Calu3 (cell line): ENCODE data around the gene CHRND. TPM values are rescaled to one million over a fixed set of nuclear protein-coding genes. Genes with fewer than 3 reads are reported as not detected.

ENCODE experiments used
- BruUV-seq: library from RNA; stranded (reverse); fragments of 400-500 nt; replicated peaks from 2 replicates; lab custom pipeline; 2021; lab: Mats Ljungman, UMichigan
- CTCF ChIA-PET: fragments of 300-600 bp; sonication (Branson Sonifier 250); formaldehyde crosslinking; loops from one replicate; lab custom pipeline; 2022; ENCODE audit warnings: antibody characterized with exemption; lab: Charles Lee
- DNase-seq: peaks from one replicate; pipeline ENCODE4 v3.0.0; 2022
- H3K27ac Mint-ChIP-seq: one replicate; pipeline ENCODE4 v1.8.0; 2022; ENCODE audit warnings: mixed read lengths; ENCODE audit not compliant: unreplicated experiment
- H3K27me3 Mint-ChIP-seq: one replicate; pipeline ENCODE4 v1.8.0; 2022; ENCODE audit warnings: mixed read lengths; ENCODE audit not compliant: unreplicated experiment
- H3K36me3 Mint-ChIP-seq: one replicate; pipeline ENCODE4 v1.8.0; 2022; ENCODE audit warnings: mild to moderate bottlenecking, moderate library complexity, mixed read lengths; ENCODE audit not compliant: insufficient read depth, unreplicated experiment
- H3K4me1 Mint-ChIP-seq: one replicate; pipeline ENCODE4 v1.8.0; 2022; ENCODE audit warnings: mild to moderate bottlenecking, low read depth, mixed read lengths; ENCODE audit not compliant: unreplicated experiment
- H3K4me3 Mint-ChIP-seq: one replicate; pipeline ENCODE4 v1.8.0; 2022; ENCODE audit warnings: mild to moderate bottlenecking, low read depth, moderate library complexity, mixed read lengths; ENCODE audit not compliant: unreplicated experiment
- H3K9me3 Mint-ChIP-seq: one replicate; pipeline ENCODE4 v1.8.0; 2022; ENCODE audit warnings: low read depth, mixed read lengths; ENCODE audit not compliant: unreplicated experiment
- intact Hi-C: fragments of 100-400 bp; cut with micrococcal nuclease; formaldehyde crosslinking; loops from one replicate; pipeline ENCODE4 v1.10.0; 2022; ENCODE audit not compliant: unreplicated experiment
- total RNA-seq: library from RNA; stranded (reverse); gene quantifications from 2 replicates; pipeline ENCODE4 v1.2.3, GENCODE V29; 2022
- TF ChIP-seq, protein P1 (sequence below): fragments of 200-600 bp; IDR thresholded peaks from one replicate; pipeline ENCODE4 v1.8.0; 2022; ENCODE audit warnings: antibody characterized with exemption; ENCODE audit not compliant: unreplicated experiment

Gene CHRND
- total RNA-seq, 1 experiment from 2014 or later: not detected

DNA sequence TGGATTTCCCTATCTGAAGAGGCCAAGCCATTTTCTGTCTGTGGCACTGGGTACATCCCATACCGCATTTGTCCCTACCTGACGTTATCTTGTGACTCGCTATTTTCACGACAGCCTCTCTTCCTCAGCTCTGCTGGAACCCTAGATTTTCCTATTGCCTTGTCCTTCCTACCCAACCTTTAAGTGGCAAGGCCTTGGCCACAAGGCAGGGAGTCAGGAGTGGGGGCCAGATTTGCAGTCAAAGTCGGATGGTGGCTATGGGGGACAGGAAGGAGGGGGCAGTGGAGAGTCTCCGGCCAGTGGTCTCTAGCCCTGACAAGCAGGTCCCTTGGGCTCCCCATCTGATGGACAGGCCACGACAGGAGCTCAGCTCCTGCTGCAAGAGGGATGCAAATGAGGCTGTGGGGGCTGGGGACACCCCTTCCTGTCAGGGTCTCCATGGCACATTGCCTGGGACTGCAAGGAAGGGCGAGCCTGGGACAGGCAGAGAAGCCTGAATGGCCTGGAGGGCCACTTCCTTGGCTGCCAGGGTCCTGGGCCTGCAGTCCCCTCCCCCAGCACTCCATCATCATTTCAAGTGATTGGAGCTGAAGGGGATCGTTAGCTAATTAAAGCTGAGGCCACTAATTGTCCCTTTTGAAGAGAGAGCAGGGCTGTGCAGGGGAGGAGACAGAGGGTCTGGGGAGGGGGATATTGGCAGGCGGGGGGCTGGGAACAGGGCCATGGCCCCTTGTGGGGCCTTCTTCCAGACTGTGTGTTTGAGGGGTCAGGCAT, 32.1 kb upstream of the CHRND start:
- Mint-ChIP-seq H3K9me3 (no peaks in the 10 kb centered on the region), H3K36me3 (no peaks in the 10 kb centered on the region), H3K27me3 (peaks cover 76% of the 10 kb centered on the region), H3K4me3 (no peak overlapping the region), H3K4me1 (no peaks in the 10 kb centered on the region), H3K27ac (no peak overlapping the region)
- CTCF ChIA-PET: no interaction called here
- no TSS peak for BruUV-seq
- no peak for DNase-seq
- intact Hi-C loops: no loop called here
- TF ChIP-seq, protein P1, sequence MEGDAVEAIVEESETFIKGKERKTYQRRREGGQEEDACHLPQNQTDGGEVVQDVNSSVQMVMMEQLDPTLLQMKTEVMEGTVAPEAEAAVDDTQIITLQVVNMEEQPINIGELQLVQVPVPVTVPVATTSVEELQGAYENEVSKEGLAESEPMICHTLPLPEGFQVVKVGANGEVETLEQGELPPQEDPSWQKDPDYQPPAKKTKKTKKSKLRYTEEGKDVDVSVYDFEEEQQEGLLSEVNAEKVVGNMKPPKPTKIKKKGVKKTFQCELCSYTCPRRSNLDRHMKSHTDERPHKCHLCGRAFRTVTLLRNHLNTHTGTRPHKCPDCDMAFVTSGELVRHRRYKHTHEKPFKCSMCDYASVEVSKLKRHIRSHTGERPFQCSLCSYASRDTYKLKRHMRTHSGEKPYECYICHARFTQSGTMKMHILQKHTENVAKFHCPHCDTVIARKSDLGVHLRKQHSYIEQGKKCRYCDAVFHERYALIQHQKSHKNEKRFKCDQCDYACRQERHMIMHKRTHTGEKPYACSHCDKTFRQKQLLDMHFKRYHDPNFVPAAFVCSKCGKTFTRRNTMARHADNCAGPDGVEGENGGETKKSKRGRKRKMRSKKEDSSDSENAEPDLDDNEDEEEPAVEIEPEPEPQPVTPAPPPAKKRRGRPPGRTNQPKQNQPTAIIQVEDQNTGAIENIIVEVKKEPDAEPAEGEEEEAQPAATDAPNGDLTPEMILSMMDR: no peak

DNA sequence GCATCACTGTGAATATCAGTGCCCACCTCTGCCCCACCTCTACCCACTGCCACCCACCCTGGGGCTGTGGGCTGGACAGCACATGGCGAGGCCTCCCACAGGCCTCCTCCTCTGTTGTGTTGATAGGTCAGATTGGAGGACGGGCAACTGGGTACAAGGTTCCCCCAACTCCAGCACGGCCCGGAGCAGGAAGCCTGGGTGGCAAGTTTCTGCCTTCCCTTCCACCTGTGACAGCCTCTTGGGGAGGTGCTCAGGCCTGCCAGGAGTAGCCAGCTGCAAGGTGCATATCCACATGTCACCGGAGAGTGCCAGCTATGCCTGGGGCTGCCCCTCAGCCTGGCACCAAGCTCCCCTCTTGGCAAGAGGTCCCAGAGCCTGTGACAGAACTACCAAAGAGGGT, 31.4 kb upstream of the CHRND start:
- DNase-seq: no peak
- no peaks in the 10 kb centered on the region for H3K9me3 Mint-ChIP-seq
- peaks cover 76% of the 10 kb centered on the region for H3K27me3 Mint-ChIP-seq
- TF ChIP-seq, protein P1: no peak
- intact Hi-C loops: no loop called here
- H3K4me3 Mint-ChIP-seq: no peak overlapping the region
- H3K4me1 Mint-ChIP-seq: no peaks in the 10 kb centered on the region
- no peak overlapping the region for H3K27ac Mint-ChIP-seq
- CTCF ChIA-PET: no interaction called here
- no peaks in the 10 kb centered on the region for H3K36me3 Mint-ChIP-seq
- no TSS peak for BruUV-seq

DNA sequence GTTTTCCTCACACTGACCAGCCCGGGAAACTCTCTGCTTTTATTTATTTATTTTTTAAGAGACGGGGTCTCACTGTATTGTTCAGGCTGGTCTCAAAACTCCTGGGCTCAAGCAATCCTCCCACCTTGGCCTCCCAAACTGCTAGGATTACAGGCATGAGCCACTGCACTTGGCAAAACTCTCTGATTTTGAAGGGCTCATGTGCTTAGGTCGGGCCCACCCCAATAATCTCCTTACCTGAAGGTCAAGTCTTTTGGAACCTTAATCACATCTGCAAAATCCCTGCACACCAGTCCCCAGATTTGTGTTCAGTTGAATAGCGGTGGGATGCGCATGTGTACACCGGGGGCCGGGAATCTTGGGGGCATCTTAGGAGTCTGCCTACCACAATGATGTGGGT, 30.7 kb upstream of the CHRND start:
- intact Hi-C loops: no loop called here
- CTCF ChIA-PET: no interaction called here
- TF ChIP-seq, protein P1: no peak
- no peak overlapping the region for H3K27ac Mint-ChIP-seq
- no peak for DNase-seq
- no peaks in the 10 kb centered on the region for H3K9me3 Mint-ChIP-seq
- peaks cover 76% of the 10 kb centered on the region for H3K27me3 Mint-ChIP-seq
- no TSS peak for BruUV-seq
- no peaks in the 10 kb centered on the region for H3K36me3 Mint-ChIP-seq
- H3K4me3 Mint-ChIP-seq: no peak overlapping the region
- no peaks in the 10 kb centered on the region for H3K4me1 Mint-ChIP-seq

DNA sequence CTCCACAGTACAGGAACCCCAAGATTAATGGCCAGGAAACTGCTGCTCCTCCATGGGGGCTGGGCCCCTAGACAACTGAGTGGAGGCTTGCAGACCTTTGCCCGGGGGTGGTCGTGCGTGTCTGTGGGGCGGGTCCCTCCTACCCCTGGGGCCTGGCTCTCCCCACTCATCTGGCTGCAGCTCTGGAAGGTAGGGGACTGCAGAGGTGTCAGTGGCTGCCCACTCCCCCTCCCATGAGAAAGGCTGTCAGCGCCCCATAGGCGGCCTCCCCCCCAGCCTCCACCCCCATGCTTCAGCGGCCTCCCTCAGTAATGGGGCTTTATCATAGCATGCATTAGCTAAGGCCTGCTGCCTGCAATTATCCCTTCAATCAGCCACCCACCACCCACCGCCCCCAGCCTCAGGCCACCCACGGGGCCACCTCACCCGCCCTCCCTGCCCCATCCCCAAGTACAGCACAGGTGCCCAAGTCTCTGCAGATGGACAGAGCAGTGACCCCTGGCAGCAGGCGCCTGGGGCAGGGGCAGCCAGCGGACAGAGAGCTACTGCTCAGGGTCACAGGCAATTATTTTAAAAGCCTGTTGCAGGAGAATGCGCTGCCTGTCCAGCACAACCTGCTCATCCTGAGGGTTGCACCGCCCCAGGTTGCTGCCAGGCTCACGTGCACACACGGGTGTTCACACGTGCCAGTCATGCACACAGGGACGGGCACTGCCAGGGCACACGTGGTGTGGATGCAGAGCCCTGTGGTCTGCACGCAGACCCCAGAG, 29.3 kb upstream of the CHRND start:
- H3K4me3 Mint-ChIP-seq: no peak overlapping the region
- CTCF ChIA-PET: no interaction called here
- intact Hi-C loops: no loop called here
- no peaks in the 10 kb centered on the region for H3K36me3 Mint-ChIP-seq
- H3K27me3 Mint-ChIP-seq: peaks cover 72% of the 10 kb centered on the region
- DNase-seq: no peak
- no peaks in the 10 kb centered on the region for H3K4me1 Mint-ChIP-seq
- H3K9me3 Mint-ChIP-seq: no peaks in the 10 kb centered on the region
- no TSS peak for BruUV-seq
- H3K27ac Mint-ChIP-seq: no peak overlapping the region
- TF ChIP-seq, protein P1: no peak
